HTR-8/SVneo (cell line): ENCODE data around the gene PBRM1.

Source experiments
- DNase-seq: peaks from one replicate; pipeline ENCODE4 v3.0.0; 2011; ENCODE audit warnings: low spot score, mixed read lengths; ENCODE audit not compliant: insufficient read length
- FAIRE-seq: peaks from 2 replicates; lab custom pipeline; 2011; peaks lifted over from hg19 to GRCh38; lab: Jason Lieb, UNC

The PBRM1 gene

GRCh38 chr3:52600258-52600657 is 85.5 kb downstream of the PBRM1 start:
- no peak for DNase-seq
- FAIRE-seq: no peak

- DNase-seq: no peak
- FAIRE-seq: no peak
Observed at GRCh38 chr3:52596658-52597265, 89.0 kb downstream of the PBRM1 start.

GRCh38 chr3:52593103-52593502 is 92.6 kb downstream of the PBRM1 start:
- DNase-seq: no peak
- FAIRE-seq: no peak

GRCh38 chr3:52574056-52574965 is 111.4 kb downstream of the PBRM1 start:
- FAIRE-seq: no peak
- no peak for DNase-seq

GRCh38 chr3:52572221-52572620 is 113.5 kb downstream of the PBRM1 start:
- DNase-seq: no peak
- no peak for FAIRE-seq

GRCh38 chr3:52570076-52570475 is 115.6 kb downstream of the PBRM1 start:
- FAIRE-seq (no peak), DNase-seq (no peak)

GRCh38 chr3:52568069-52568468 is 117.6 kb downstream of the PBRM1 start:
- no peak for DNase-seq
- no peak for FAIRE-seq

- DNase-seq: no peak
- FAIRE-seq: no peak
Observed at GRCh38 chr3:52563984-52564383, 121.7 kb downstream of the PBRM1 start.

GRCh38 chr3:52561028-52561747 is 124.5 kb downstream of the PBRM1 start:
- DNase-seq (no peak), FAIRE-seq (no peak)

- DNase-seq (no peak), FAIRE-seq (no peak)
Observed at GRCh38 chr3:52558436-52558835, 127.3 kb downstream of the PBRM1 start.

GRCh38 chr3:52557011-52557960 is 128.4 kb downstream of the PBRM1 start:
- DNase-seq (no peak), FAIRE-seq (no peak)

- FAIRE-seq: no peak
- DNase-seq: no peak
Observed at GRCh38 chr3:52555056-52555455, 130.7 kb downstream of the PBRM1 start.

GRCh38 chr3:52554026-52554755 is 131.5 kb downstream of the PBRM1 start:
- FAIRE-seq: no peak
- no peak for DNase-seq

GRCh38 chr3:52552089-52552488 is 133.6 kb downstream of the PBRM1 start:
- DNase-seq: no peak
- no peak for FAIRE-seq

GRCh38 chr3:52551118-52551517 is 134.6 kb downstream of the PBRM1 start:
- DNase-seq: no peak

GRCh38 chr3:52547143-52547542 is 138.6 kb downstream of the PBRM1 start:
- FAIRE-seq (no peak), DNase-seq (no peak)

More at GRCh38 chr3:52551118-52551517, 134.6 kb downstream of the PBRM1 start:
- FAIRE-seq: no peak

GRCh38 chr3:52546111-52546901 is 139.4 kb downstream of the PBRM1 start:
- DNase-seq: no peak
- no peak for FAIRE-seq

GRCh38 chr3:52544937-52545336 is 140.8 kb downstream of the PBRM1 start:
- DNase-seq (no peak), FAIRE-seq (no peak)
